Astrocyte of the hippocampus (primary cell): ENCODE results near the gene CELF2.

Experiments
- DNase-seq: peaks from one replicate; pipeline ENCODE4 v3.0.0; 2011; ENCODE audit warnings: low read depth, low spot score

CELF2 gene

DNA sequence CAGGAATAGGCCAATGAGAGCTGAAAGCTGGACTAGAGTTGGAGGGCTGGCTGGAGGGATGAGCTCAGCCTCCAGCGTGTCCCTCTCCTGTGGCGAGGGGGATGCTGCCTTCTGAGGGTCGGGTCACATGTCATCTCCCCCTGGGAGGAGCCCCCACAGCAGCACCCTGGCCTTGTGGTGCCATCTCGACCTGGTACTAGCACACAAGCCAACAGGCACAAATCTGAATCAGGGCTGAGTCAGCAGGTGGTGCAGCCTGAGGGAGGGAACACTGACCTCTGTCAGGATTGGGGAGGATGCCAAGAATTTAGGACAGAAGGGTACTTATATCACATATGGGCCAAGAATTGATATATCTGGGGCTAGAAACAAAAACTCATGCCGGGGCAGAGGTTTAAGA is 280.4 kb downstream of the CELF2 start:
- peak; percentile 11 for DNase-seq

DNA sequence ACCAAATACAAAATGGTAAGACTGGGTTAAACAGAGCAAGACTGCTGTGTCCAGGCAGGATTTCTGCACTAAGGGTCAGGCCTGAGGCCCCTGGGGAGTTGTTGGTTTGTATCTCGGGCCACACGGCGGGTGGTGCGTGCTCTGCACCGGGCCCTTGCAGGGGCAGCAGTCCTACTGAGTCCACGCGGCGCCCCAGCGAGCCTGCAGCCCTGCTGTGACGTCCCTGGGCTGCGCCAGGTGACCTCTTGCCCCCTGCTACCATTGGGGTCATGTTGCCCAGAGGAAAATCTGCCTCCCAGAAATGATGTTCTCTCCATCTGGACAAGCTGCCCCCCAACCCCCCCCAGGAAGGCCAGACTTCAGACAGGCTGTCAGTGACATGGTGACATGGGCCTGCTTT is 281.5 kb downstream of the CELF2 start:
- no peak for DNase-seq

DNA sequence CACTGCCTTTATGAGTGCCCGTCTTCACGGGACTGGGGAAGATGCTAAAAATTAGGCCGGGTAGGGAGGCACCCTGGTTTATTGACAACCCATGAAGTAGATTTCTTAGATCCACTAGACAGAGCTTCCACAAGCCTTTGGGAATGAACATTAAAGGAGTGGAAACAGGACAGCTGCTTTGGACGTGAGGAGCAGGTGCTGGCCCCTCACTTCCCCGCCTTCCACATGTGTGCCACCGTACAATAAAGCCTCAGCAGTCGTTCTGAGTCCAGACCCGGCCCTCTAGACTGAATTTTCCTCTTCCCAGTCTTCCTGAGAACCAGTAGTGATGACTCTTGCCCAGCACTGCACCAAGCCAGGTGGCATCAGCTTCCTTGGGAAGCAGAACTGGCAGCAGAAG is 282.4 kb downstream of the CELF2 start:
- DNase-seq, result no peak

DNA sequence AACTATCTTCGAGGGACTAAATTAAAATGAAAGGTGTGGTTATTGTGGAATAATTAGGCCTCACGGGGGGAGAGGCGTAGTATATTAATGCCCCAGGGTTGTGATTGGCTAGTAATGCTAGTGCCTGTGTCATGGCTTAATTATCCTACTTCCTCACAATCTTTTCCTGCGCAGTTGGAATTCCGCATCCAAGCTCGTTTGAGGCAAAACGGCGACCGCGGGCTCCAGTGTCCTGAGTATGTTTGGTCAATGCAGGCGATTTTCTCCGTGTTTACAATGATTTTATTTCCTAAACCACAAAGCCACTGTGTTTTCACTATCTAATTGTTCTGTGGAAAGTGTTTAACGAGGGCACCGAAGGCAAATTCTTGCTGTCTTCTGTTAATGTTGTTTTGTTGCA is 282.9 kb downstream of the CELF2 start:
- DNase-seq, result no peak

DNA sequence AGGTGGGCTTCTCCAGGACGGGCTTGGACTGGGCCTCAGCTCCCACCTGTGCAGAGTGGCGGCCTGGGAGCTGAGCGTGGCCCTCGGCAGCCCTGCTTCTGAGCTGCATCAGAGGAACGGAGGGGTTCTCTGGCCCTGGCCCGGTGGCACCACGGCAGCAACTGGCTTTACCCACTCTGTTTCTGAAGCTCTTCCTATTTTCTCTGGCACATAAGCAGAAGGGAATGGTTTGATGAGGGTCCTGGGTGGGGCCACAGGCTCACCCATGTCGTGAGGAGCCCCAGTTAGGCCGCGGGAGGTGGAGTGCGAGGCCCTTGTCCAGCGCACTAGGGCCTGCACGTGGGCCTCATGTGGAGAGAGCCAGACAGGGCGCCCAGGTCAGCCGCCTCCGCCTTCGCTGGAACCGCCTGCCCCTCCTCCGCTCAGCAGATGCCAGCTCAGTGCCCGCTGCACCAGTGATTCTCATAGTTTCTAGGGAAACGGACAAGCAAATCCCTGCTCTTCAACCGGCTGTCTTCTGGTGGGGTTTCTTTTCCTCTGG is 284.0 kb downstream of the CELF2 start:
- DNase-seq, result no peak

DNA sequence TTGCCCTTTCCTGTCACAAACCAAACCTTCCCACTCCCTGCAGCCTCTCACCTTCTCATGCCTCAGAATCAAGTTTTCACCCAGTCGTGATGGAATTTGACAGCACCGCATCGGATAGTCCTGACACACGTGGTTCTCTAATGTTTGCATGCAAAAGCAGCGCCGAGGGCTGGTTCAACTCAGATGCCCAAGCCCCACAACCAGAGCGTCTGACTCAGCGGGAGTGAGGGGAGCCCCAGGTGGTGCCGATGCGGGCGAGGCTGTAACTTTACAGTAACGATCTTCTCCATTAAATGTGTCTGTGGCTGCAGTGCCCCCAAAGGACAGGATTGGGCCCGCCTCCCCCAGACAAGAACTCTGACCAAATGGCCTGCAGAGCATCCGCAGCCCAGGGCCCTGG is 284.5 kb downstream of the CELF2 start:
- no peak for DNase-seq

DNA sequence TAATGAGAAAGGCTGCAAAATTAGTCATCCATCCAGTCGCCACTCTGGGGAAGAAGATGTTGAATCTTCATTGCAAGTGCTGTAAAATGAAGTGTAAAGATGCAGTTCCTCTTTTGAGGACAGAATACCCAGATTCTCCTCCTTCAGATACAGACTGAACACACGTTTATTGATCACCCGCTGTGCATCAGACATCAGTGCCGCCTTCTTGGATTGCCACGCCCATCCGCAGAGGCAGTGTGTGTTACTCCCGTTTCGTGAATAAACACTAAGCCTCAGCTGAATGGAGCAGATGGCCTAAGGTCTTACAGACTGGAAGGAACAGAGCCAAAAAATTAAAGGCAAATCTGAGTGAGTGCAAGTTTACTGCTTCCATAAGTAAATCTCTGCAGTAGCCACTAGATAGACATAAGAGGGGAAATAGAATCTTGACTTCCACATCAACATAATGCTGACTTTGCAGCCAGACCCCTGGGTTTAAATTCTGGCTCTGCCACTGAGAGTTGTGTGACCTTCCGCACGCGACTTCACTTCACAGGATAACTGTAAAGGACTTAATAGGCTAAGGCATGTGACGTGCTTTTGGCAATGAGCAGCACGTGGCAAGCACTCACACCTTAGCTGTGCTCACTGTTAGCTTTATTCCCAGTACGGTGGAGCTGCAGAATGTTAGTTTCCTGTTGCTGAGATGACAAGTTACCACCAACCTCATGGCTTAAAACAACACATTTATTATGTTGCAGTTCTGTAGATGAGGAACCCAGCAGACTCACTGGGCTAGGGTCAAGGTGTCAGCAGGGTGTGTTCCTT is 285.9 kb downstream of the CELF2 start:
- DNase-seq, result no peak

DNA sequence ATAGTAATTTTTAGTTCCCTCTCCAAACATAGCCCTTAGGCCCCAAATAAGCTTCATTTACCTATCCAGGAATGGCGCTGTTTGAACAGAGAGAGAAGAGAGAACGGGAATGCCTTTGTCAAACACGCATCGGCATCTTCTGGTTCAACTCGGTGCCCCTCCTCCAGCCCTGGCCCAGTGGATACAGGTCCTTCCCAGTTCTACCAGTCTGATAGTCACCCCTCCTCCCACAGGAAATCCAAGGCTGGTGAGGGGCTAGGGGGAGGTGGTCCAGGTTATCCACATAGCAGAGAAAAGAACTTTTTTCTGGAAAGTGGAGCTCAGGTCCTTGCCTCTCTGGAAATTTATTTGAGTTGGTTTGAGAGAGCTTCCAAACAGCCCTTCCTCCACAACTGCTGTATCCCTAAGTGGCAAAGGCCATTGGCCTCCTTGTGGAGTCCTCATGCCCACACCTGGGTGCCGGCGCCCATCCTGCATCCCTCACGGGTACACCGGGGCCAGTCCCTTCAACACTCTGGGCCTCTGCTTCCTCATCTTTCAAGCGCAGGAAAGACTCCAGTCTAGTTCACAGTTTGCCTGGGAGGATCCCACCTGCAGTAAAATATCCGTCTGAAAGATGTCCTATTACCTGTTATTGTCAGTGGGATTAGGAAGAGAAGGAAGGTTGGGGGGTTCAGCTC is 287.4 kb downstream of the CELF2 start:
- no peak for DNase-seq

DNA sequence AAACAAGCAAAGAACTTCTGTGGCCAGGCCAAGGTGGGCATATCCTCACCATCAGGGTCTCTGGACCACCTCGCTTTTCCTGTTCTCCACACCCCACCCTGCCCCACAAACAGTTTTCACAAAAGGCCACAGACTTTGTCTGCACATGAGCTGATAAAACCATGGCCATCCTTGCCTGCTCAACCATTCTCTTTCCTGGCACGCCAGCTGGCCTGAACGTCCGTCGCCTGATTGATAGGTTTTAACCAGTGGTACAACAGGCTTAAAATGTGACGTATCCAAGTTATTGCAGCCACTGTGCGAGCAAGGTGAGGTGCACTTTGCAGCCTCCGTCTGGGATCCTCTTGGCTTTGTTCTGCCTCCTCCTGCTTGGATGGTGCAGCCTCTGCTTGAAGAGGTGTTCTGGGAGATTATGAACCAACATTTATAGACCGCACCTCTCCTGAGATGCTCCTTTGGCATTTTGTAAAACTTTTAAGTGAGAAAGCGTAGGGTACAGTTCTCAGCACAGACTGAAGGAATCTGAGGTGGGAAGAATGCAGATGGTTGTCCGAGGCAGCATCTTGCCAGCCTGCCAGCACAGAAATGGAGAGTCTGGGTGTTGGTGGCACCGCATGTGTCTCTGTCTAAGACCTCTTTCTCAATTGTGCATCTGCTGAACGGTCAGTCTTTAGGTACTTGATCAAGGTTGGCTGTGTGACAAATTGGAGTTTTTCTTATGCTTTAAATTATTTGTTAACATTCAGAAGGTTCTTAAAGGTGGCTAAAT is 288.3 kb downstream of the CELF2 start:
- DNase-seq, result no peak

DNA sequence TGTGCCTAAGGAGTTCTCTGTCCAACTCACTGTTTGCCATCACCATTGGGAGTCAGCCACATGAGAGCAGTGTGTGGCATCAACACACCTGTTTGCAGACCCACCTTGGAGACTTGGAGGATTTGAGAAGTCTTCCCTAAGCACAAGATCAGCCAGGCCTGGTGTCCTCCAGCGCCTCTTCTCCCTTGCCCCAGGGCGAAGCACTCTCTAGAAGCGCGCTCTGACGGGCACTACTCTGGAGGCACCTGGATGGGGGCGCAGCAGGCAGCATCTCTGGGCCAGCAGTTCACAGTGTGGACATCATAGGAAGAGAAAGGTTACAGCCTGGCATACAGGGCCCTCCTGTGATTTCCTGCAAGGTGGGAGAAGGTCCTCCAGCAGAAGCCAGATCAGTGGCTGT is 289.3 kb downstream of the CELF2 start:
- no peak for DNase-seq

DNA sequence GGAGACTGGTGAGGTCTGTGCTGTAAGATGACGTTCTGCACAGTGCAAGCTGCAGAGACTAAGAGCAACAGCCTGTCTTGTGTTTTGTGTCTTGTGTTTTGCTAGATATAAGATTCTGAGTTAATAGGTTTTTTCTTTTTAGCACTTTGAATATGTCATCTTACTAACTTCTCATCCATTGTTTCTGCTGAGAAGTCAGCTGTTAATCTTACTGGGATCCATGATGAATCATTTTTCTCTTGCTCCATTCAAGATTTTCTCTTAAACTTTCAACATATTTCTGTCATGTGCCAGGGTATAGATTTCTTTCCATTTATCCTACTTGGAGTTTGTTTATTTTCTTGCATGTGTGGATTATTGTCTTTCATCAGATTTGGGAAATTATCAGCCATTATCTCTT is 290.3 kb downstream of the CELF2 start:
- no peak for DNase-seq

DNA sequence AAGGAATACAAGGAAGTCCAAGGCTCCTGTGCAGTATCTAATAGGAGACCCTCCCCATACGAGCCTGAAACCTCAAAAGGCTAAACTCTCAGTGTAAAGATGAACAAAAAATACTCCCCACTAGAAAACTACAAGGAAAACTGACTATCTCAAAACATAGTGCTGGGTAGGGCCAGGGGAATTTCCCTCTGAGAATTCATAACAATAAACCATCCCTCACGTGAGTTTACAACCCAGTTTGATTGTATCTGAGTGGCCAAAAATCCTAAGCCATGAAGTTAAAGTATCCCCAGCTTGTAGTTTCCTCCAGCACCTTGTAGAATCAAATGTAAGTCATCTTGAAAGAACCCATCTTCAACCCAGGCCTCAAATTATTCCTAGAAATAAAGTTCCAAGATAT is 293.4 kb downstream of the CELF2 start:
- DNase-seq, result no peak

DNA sequence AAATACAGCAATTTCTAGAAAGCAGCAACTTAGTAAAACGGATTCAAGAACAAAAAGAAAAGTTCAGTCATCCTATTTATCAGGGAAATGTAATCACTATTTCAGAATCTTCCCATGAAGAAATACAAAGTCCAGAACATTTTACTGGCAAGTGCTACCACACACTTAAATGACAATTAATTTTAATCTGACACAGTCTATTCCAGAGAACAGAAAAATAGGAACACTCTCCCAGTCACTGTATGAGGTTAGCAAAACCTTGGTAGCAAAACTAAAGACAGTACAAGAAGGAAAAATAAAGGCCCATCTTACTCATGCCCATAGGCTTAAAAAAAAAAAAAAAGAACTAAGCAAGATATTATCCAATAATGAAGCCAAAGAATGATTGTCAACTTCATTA is 295.8 kb downstream of the CELF2 start:
- DNase-seq, result no peak

DNA sequence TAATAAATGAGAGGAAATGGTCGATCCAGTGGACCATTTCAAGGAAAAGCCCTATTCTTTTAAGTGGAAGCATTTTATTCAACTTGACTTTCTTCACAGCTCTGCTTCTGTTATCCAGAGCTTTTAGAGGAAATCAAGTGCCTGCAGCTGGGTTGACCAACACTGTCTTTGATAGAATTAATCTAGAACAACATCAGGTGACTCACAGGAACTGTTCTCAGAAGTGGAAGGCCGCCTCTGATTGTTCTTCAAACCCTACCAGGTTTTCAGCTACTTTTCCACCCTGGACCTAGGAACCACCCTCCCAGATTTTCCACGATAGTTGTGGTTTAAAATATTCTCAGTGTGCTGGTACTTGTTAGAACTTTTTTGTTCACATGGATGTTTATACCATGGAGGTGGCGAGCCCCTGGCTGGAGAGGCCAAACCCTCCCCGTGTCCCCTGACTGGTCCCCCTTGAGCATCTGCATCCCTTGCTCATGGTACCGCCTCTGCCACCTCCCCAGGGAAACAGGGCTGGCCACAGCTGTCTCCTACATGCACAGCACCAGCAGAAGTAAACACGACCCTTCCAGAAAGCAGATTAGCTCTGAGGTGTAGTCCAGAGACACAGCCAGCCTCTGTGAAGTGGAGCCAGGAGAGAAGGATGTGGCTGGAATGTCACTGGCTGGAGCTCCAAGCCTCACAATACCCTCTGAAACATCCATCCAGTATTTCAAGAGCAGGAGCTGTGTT is 300.4 kb downstream of the CELF2 start:
- no peak for DNase-seq

DNA sequence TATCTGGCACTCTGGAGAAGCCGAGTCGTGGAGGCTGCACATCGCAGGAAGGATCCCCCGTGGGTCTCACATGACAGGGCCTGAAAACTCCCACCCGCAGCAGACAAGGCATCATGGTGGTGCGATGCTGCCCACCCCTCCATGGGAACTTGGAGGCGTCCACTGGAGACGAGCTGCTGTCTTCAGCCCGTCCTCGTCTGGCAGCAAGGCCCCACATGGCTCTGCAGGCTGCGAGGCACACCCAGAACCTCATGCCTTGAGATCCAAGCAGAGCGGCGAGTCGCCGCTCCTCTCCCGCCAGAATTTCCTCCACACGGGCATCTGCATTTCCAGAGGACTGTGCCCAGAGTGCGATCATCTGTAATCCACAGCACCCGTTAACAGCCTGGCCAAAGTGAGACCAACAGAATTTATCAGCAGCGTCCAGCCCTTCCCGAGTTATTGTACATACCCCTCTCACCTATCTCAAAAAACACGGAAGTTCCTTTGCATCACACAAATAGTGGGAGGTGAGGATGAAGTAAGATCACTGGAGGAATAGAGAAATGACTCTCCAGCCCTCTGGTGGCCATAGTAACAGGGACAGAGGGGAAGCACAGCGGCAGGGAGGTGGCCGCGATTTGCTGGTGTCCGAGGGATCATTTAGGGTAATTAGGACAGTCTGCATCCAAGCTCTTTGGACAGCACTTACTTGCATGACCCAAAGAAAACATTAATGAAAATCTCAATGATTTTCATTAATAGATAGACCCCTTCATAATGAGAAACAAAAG is 301.3 kb downstream of the CELF2 start:
- no peak for DNase-seq

DNA sequence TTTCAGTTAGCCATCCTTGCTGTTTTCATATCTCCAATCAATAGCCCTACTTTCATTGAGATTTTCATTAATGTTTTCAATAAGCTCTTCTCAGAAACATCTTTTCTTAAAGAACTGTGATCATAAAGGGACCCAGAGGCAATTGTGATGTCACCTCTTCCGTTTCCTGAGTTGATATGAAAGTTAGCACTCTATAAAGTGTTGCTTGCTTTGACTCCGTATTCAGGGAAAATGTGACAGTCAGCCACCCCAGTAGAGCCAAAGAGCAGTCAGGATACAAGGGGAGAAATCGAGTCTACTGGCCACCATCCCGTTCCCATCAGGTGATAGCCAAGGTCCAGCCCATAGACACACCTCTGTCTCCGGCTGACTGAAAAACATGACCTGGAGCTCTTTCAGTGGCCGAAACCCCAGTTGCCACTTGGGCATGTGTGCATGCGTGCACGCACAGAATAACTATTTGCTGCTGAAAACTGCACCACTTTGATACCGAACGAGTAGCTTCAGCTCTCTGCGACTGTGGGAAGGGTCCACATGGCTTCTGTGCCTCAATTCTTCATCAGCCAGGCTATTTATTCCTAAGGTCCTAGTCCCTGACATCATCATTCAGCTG is 302.4 kb downstream of the CELF2 start:
- no peak for DNase-seq

DNA sequence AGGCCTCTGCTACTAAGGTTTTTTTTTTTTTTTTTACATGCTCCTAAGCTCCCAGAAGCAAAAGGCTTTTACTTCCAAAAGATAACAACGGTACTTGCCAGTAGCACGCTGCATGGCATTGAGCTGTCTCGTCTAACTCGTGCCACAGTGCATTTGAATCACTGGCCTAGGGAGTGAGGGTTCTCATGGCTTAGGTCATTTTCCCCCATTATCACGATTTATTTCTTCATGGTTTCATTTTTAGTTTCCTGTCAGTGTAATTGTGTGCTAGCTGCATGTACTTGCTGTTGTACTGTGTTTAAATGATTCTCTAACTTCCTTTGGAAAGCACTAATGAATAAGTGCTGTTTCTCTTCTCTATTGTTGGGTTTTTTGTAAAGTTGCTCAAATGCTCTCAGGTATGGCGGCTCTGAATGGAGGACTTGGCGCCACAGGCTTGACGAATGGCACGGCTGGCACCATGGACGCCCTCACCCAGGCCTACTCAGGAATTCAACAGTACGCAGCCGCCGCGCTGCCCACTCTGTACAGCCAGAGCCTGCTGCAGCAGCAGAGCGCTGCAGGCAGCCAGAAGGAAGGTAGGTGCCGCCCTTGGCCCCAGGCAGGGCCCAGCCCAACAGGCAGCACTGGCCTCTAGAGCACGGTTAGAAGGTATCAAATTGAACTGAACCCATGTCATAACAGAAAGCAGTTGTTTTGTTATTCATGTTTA is 303.3 kb downstream of the CELF2 start:
- DNase-seq, result no peak

DNA sequence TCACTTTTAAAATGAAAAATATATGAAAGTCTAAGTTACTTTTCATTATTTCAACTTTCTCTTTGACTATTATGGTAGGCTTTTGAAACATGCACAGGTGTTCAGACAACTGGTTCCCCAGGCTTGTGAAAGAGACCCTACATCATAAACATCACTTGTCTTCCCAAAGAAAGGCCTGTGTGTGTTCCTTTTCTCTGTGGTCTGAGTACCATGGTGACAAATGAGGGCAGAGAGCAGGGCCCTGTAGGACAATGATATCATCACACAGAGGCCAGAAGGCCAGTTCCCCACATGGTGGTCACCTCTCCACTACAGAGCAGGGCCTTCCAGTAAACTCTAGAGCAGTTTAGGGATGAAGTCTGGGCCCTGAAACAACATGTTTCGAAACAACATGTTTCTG is 305.0 kb downstream of the CELF2 start:
- DNase-seq, result no peak

DNA sequence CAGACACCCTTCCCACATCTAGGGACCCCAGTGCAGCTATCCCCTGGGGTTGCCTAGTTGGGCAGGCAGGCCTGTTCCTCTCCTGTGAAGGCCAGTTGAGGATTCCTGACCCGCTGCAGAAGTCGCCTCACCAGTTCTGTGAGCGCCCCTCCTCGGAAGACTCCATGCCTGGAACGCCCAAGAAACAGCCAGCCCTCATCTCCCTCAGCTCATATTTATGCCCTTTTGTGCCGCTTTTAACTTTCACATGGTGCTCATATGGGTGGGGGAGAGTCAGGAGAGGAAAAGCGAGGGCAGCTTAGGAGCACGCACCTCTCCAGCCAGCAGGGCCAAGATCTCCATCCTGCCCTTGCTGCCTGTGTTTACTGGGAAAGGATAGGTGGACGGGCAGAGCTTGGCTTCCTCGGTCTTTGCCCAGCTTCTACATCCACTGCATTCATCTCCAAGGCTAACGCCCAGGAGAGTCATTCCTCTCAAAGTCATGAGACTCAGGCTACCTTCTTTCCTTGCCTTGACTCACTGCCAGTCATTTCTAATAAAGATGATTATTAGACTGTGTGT is 307.2 kb downstream of the CELF2 start:
- no peak for DNase-seq

DNA sequence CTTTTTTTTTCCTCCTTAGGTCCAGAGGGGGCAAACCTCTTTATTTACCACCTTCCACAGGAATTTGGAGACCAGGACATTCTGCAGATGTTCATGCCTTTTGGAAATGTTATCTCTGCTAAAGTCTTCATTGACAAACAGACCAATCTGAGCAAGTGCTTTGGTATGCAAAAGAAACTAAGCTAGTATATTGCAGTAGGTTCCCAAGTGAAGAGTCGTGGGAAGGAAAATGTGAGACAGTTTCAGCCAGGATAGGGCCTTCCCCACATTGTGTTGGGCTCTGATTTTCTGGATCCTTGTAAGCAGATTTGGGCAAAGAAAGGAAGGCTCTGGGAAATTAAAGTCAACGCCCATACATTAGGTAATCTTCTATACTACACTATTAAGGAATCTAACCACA is 308.1 kb downstream of the CELF2 start:
- peak; percentile 50 for DNase-seq
